Endothelial cell of umbilical vein (primary cell): Measurements from ENCODE around the gene FAM184B.

Experiments
- CTCF ChIP-seq, 2 donors: IDR thresholded peaks; 1 replicate in 1 of 2; 2 replicates in 1 of 2; pipeline ENCODE4 v1.5.1; 2011; ENCODE audit warnings: low read length in 2 of 2, mild to moderate bottlenecking in 2 of 2, moderate library complexity in 2 of 2, control low read depth in 1 of 2, inconsistent platforms in 1 of 2, low read depth in 1 of 2; ENCODE audit not compliant: insufficient read depth in 1 of 2; ENCODE audit errors: extremely low read depth in 1 of 2
- EZH2 ChIP-seq: IDR thresholded peaks from 2 replicates; pipeline ENCODE4 v1.6.1; 2012; ENCODE audit warnings: borderline replicate concordance, low read depth, mild to moderate bottlenecking, moderate library complexity, low read length, inconsistent platforms; ENCODE audit not compliant: severe bottlenecking
- FOS ChIP-seq: IDR thresholded peaks from 2 replicates; pipeline ENCODE4 v1.6.1; 2011; ENCODE audit warnings: mild to moderate bottlenecking, low read length, moderate library complexity, borderline replicate concordance; ENCODE audit not compliant: insufficient read depth
- GATA2 ChIP-seq: IDR thresholded peaks from 2 replicates; pipeline ENCODE4 v1.7.0; 2011; ENCODE audit warnings: low read depth, mild to moderate bottlenecking, moderate library complexity, mixed read lengths, low read length; ENCODE audit not compliant: insufficient read length, insufficient read depth
- JUN ChIP-seq: IDR thresholded peaks from 2 replicates; pipeline ENCODE4 v1.6.1; 2011; ENCODE audit warnings: borderline replicate concordance, low read depth; ENCODE audit not compliant: insufficient read length, insufficient read depth
- MAX ChIP-seq: IDR thresholded peaks from 2 replicates; pipeline ENCODE4 v1.6.1; 2011; ENCODE audit not compliant: insufficient read depth, insufficient read length
- MYC ChIP-seq: IDR thresholded peaks from one replicate; pipeline ENCODE4 v1.6.1; 2011; ENCODE audit warnings: mild to moderate bottlenecking, low read depth, low read length
- POLR2A ChIP-seq: IDR thresholded peaks from 2 replicates; pipeline ENCODE4 v1.6.1; 2012; ENCODE audit warnings: low read depth, mild to moderate bottlenecking, control low read depth, low read length
- POLR2AphosphoS5 ChIP-seq: IDR thresholded peaks from 2 replicates; pipeline ENCODE4 v1.6.1; 2012; ENCODE audit warnings: low read depth, mild to moderate bottlenecking, control low read depth, low read length, moderate library complexity; ENCODE audit not compliant: insufficient read depth

GRCh38 chr4:17580969-17581368, 200.5 kb downstream of the FAM184B start:
- TF ChIP-seq CTCF (IDR thresholded peaks at IDR 0.05; ENCODE audit: extremely low read depth in 1 of 2, insufficient read depth in 1 of 2, low read depth in 1 of 2, low read length in 2 of 2) (no peak), POLR2A (no peak), MYC (no peak), GATA2 (peak; percentile 56), POLR2AphosphoS5 (peak; percentile 27), JUN (no peak), EZH2 (no peak), MAX (no peak), FOS (no peak)
